ENCODE data around the gene VENTX. TPM values are rescaled to one million over a fixed set of nuclear protein-coding genes. Genes with fewer than 3 reads are reported as not detected.

Gene VENTX
- total and polyA plus RNA-seq, 2 of the 4 experiments (the other 2 are of a cell fraction): not detected

GRCh38 chr10:133200621-133201031 lies 37.0 kb upstream of the VENTX start:
- Histone ChIP-seq H3K4me3 (ENCODE audit: insufficient read depth, low read depth, low read length) (no peak overlapping the region), H3K27ac (ENCODE audit: insufficient read depth, low read length) (no peak overlapping the region), H3K4ac (ENCODE audit: low read depth, low read length) (no peak overlapping the region), H2BK15ac (ENCODE audit: low read depth, low read length) (no peak overlapping the region), H2AK9ac (replicated peaks; ENCODE audit: low read depth, low read length, poor library complexity) (no peak overlapping the region), H2BK5ac (ENCODE audit: low read depth, low read length, poor library complexity, severe bottlenecking) (no peak overlapping the region), H3K9me1 (ENCODE audit: insufficient read depth, low read length) (no peaks in the 10 kb centered on the region), H2BK20ac (ENCODE audit: low read depth, low read length) (no peak overlapping the region), H3K36me3 (ENCODE audit: control insufficient read depth, insufficient read depth, low read length) (no peaks in the 10 kb centered on the region), H3K27me3 (ENCODE audit: control insufficient read depth, insufficient read depth, low read length) (no peaks in the 10 kb centered on the region), H3K4me1 (ENCODE audit: control insufficient read depth, insufficient read depth, low read length) (no peaks in the 10 kb centered on the region), H3K9me3 (ENCODE audit: control insufficient read depth, insufficient read depth, low read length) (no peaks in the 10 kb centered on the region), H2AFZ (replicated peaks; ENCODE audit: low read length, poor library complexity) (no peak overlapping the region), H3K9ac (ENCODE audit: low read depth, low read length) (no peak overlapping the region), H3K23ac (ENCODE audit: low read depth, low read length) (no peak overlapping the region), H4K20me1 (ENCODE audit: insufficient read depth, low read length) (no peaks in the 10 kb centered on the region), H3K79me1 (ENCODE audit: low read depth in 1 of 2, low read length in 2 of 2) (no peaks in the 10 kb centered on the region), H3K4me2 (ENCODE audit: low read depth, low read length) (no peak overlapping the region), H3K18ac (ENCODE audit: low read depth, low read length) (no peak overlapping the region), H2BK120ac (ENCODE audit: low read depth, low read length) (no peak overlapping the region), H3K56ac (ENCODE audit: extremely low read depth, insufficient read depth, low read length) (no peak overlapping the region), H4K91ac (ENCODE audit: insufficient read depth, low read depth, low read length) (no peak overlapping the region), H2AK5ac (ENCODE audit: low read depth, low read length) (no peak overlapping the region), H4K5ac (ENCODE audit: low read depth, low read length) (no peak overlapping the region), H3K14ac (replicated peaks; ENCODE audit: low read depth, low read length) (no peak overlapping the region), H4K8ac (ENCODE audit: low read depth in 2 of 2, low read length in 2 of 2) (no peak overlapping the region)
- DNase-seq: no peak
- BruUV-seq (replicated peaks): no TSS peak
- in situ Hi-C loops (cut with MboI; ENCODE audit: low sequenced_read_pairs) (no loop called here), dilution Hi-C loops (cut with HindIII; ENCODE audit: low sequenced_read_pairs, unreplicated experiment) (no loop called here), intact Hi-C loops (cut with micrococcal nuclease) (no loop called here)
- CTCF ChIA-PET: no interaction called here
- 94% methylated on average over 4 of the region's 15 CpGs; no CpG with 5 or more reads in 1 of the 2 experiments for WGBS, 2 experiments (ENCODE audit: extremely low coverage in 2 of 2, insufficient read length in 1 of 2)
- POLR2A ChIA-PET (ENCODE audit: unreplicated experiment): no interaction called here
- no peak for ATAC-seq (ENCODE audit: low read depth)
- TF ChIP-seq RCOR1 (IDR thresholded peaks at IDR 0.05; ENCODE audit: insufficient replicate concordance, low read length): no peak
- no peak for TF ChIP-seq MAZ (IDR thresholded peaks at IDR 0.05; ENCODE audit: borderline replicate concordance, low read depth, low read length)
- no peak for TF ChIP-seq FOS (IDR thresholded peaks at IDR 0.05; ENCODE audit: low read depth, low read length)
- TF ChIP-seq CTCF (conservative IDR thresholded peaks at IDR 0.05; ENCODE audit: low read depth, low read length): no peak
- TF ChIP-seq BHLHE40 (IDR thresholded peaks at IDR 0.05; ENCODE audit: low read depth, low read length): no peak
- TF ChIP-seq NFE2L2 (IDR thresholded peaks at IDR 0.05; ENCODE audit: low read depth, low read length): no peak
- no peak for TF ChIP-seq RAD21 (IDR thresholded peaks at IDR 0.05; ENCODE audit: low read length)
- no peak for TF ChIP-seq MXI1 (IDR thresholded peaks at IDR 0.05; ENCODE audit: borderline replicate concordance, low read depth, low read length)
- TF ChIP-seq ELK1 (IDR thresholded peaks at IDR 0.05; ENCODE audit: borderline replicate concordance, low read depth, low read length): no peak
- TF ChIP-seq RFX5 (IDR thresholded peaks at IDR 0.05; ENCODE audit: low read depth, low read length): no peak
- TF ChIP-seq CHD1 (IDR thresholded peaks at IDR 0.05; ENCODE audit: low read depth, low read length): no peak
- no peak for TF ChIP-seq POLR2A (IDR thresholded peaks at IDR 0.05; ENCODE audit: low read depth, low read length)
- TF ChIP-seq MAFK (IDR thresholded peaks at IDR 0.05; ENCODE audit: low read depth, low read length): no peak
- TF ChIP-seq USF2 (IDR thresholded peaks at IDR 0.05; ENCODE audit: low read depth, low read length): no peak
- no peak for TF ChIP-seq CEBPB (IDR thresholded peaks at IDR 0.05; ENCODE audit: low read depth, low read length)
- no peak for TF ChIP-seq SMC3 (IDR thresholded peaks at IDR 0.05; ENCODE audit: low read depth, low read length)
